22Rv1 (cell line): ENCODE data around the gene ZACN.

Experiments used
- CTCF ChIP-seq: fragments of 450-650 bp; IDR thresholded peaks from 2 replicates; pipeline ENCODE4 v1.5.1; 2017; ENCODE audit warnings: mild to moderate bottlenecking
- ZFX ChIP-seq: fragments of 450-650 bp; IDR thresholded peaks from 2 replicates; pipeline ENCODE4 v1.6.1; 2017; ENCODE audit warnings: antibody characterized with exemption, borderline replicate concordance

- TF ChIP-seq CTCF, result no peak
- no peak for TF ChIP-seq ZFX
Measured at GRCh38 chr17:76120658-76121008, 41.7 kb downstream of the ZACN start.
